T-cell (primary cell): Measurements from ENCODE around the gene CALM1. TPM values are rescaled to one million over a fixed set of nuclear protein-coding genes. Genes with fewer than 3 reads are reported as not detected.

Experiments
- ATAC-seq, 4 experiments: fragments of 200-7000 bp in 3 of 4; fragments of 150-1000 bp in 1 of 4; cut with Tn5 transposase; replicated peaks in 1 of 4; 1 replicate in 3 of 4; 2 replicates in 1 of 4; pipeline ENCODE4 v1.10.0; 2021; ENCODE audit warnings: moderate library complexity in 3 of 4, mild to moderate bottlenecking in 2 of 4, moderate number of reproducible peaks in 1 of 4
- CTCF ChIA-PET, 2 donors: fragments of 300-600 bp; sonication (Branson Sonifier 250); formaldehyde crosslinking; loops; one replicate each; lab custom pipeline; 2022; ENCODE audit warnings: antibody characterized with exemption in 2 of 2; lab: Charles Lee
- POLR2A ChIA-PET, 2 donors: fragments of 300-600 bp; sonication (Branson Sonifier 250); formaldehyde crosslinking; loops; one replicate each; lab custom pipeline; 2022; ENCODE audit warnings: antibody characterized with exemption in 2 of 2; lab: Charles Lee
- DNase-seq, 35 experiments: peaks; one replicate each; pipeline versions ENCODE4 v3.0.0 to v3.0.0-alpha.2; 2013 to 2023
- H3K27ac ChIP-seq: one replicate; pipeline ENCODE4 v1.5.1; 2013; ENCODE audit warnings: low read length
- H3K27me3 ChIP-seq, 2 experiments: replicated peaks in 1 of 2; 1 replicate in 1 of 2; 2 replicates in 1 of 2; pipeline versions ENCODE4 v1.6.1 to v1.7.0; 2013; ENCODE audit warnings: low read length in 1 of 2, mixed read lengths in 1 of 2; ENCODE audit not compliant: control insufficient read depth in 2 of 2, insufficient read depth in 2 of 2; ENCODE audit errors: extremely low read depth in 1 of 2
- H3K36me3 ChIP-seq, 2 donors: 1 replicate in 1 of 2; 2 replicates in 1 of 2; pipeline versions ENCODE4 v1.6.1 to v1.7.0; 2013; ENCODE audit warnings: low read length in 1 of 2; ENCODE audit not compliant: control insufficient read depth in 2 of 2, insufficient read depth in 1 of 2; ENCODE audit errors: extremely low read depth in 1 of 2
- H3K4me1 ChIP-seq, 2 experiments: 1 replicate in 1 of 2; 2 replicates in 1 of 2; pipeline versions ENCODE4 v1.6.1 to v1.7.0; 2013; ENCODE audit warnings: low read length in 2 of 2, mixed read lengths in 1 of 2; ENCODE audit not compliant: insufficient read depth in 2 of 2, control insufficient read depth in 1 of 2; ENCODE audit errors: extremely low read depth in 1 of 2
- H3K4me3 ChIP-seq, 2 donors: 1 replicate in 1 of 2; 2 replicates in 1 of 2; pipeline versions ENCODE4 v1.5.1 to v1.7.0; 2013; ENCODE audit warnings: mild to moderate bottlenecking in 2 of 2, low read length in 1 of 2, moderate library complexity in 1 of 2; ENCODE audit not compliant: control insufficient read depth in 1 of 2; ENCODE audit errors: extremely low read depth in 1 of 2
- H3K9me3 ChIP-seq: 2 replicates; pipeline ENCODE4 v1.7.0; 2013
- H3K27ac Mint-ChIP-seq, 2 donors: one replicate each; pipeline ENCODE4 v1.8.0; 2020 to 2021; ENCODE audit warnings: mild to moderate bottlenecking in 2 of 2, mixed read lengths in 2 of 2
- H3K27me3 Mint-ChIP-seq, 2 donors: one replicate each; pipeline ENCODE4 v1.8.0; 2021 to 2022; ENCODE audit warnings: mixed read lengths in 2 of 2
- H3K36me3 Mint-ChIP-seq: one replicate; pipeline ENCODE4 v1.8.0; 2021; ENCODE audit warnings: mixed read lengths
- H3K4me1 Mint-ChIP-seq, 3 donors: one replicate each; pipeline ENCODE4 v1.8.0; 2020 to 2022; ENCODE audit warnings: mixed read lengths in 3 of 3, mild to moderate bottlenecking in 1 of 3
- H3K4me3 Mint-ChIP-seq, 3 donors: one replicate each; pipeline ENCODE4 v1.8.0; 2020 to 2022; ENCODE audit warnings: mild to moderate bottlenecking in 3 of 3, mixed read lengths in 3 of 3, moderate library complexity in 3 of 3
- H3K9me3 Mint-ChIP-seq, 3 donors: one replicate each; pipeline ENCODE4 v1.8.0; 2020 to 2022; ENCODE audit warnings: mixed read lengths in 3 of 3
- WGBS: methylation state at CpG from one replicate; pipeline ENCODE4 v1.1.5; 2013; ENCODE audit warnings: missing lambda C conversion rate; ENCODE audit not compliant: insufficient coverage; 5-methylcytosine and 5-hydroxymethylcytosine counted together
- total RNA-seq, 35 experiments: library from RNA in 6 of 35; stranded (reverse) in 6 of 35; fragments of 120-200 nt in 1 of 35; gene quantifications; one replicate each; pipeline versions ENCODE4 v1.2.1 to v1.2.4 and lab custom pipeline; 2013 to 2026

The CALM1 gene
- total RNA-seq, 5 donors from 2014 or later (not counting 1 experiment from before 2014, with no cell fraction given): 642 to 952 (median 674) TPM

- no peak overlapping the region for H3K4me3 Mint-ChIP-seq
- Histone ChIP-seq H3K4me1 (peaks cover 0 to 2% of the 10 kb centered on the region in 2 experiments), H3K9me3 (no peaks in the 10 kb centered on the region), H3K27ac (peak overlapping the region; percentile 29), H3K36me3 (peaks cover 0 to 36% of the 10 kb centered on the region in 2 donors), H3K27me3 (no peaks in the 10 kb centered on the region), H3K4me3 (no peak overlapping the region)
- POLR2A ChIA-PET: interaction anchor here in 1 of 2 donors (0.6 to 0.7 kb wide), 2 partner anchors 7 to 109 kb away, joined by 3 to 7 read pairs; no protein-coding TSS in a partner anchor
- H3K36me3 Mint-ChIP-seq: peaks cover 23% of the 10 kb centered on the region
- 82% methylated on average over 2 of the region's 5 CpGs for WGBS
- peaks cover 27 to 40% (median 35%) of the 10 kb centered on the region in 3 donors for H3K4me1 Mint-ChIP-seq
- H3K9me3 Mint-ChIP-seq: no peaks in the 10 kb centered on the region
- peak overlapping the region; percentile 13 to 69 for H3K27ac Mint-ChIP-seq
- H3K27me3 Mint-ChIP-seq: no peaks in the 10 kb centered on the region
- DNase-seq (no peak), ATAC-seq (peak in 1 of 4 experiments; percentile 3)
- CTCF ChIA-PET: interaction anchor here in 1 of 2 donors (0.6 to 0.9 kb wide), 2 partner anchors 9 to 336 kb away, joined by 3 read pairs; no protein-coding TSS in a partner anchor
These were observed 12.4 kb downstream of the CALM1 start for GRCh38 chr14:90409209-90409730.

GRCh38 chr14:90412058-90412457 lies 15.2 kb downstream of the CALM1 start:
- no peaks in the 10 kb centered on the region for H3K9me3 Mint-ChIP-seq
- peaks cover 0 to 8% of the 10 kb centered on the region in 2 donors for H3K36me3 ChIP-seq
- DNase-seq (no peak), ATAC-seq (no peak)
- peaks cover 10 to 17% (median 12%) of the 10 kb centered on the region in 3 donors for H3K4me1 Mint-ChIP-seq
- no peaks in the 10 kb centered on the region for H3K9me3 ChIP-seq
- H3K27ac Mint-ChIP-seq: no peak overlapping the region
- peaks cover 0 to 2% of the 10 kb centered on the region in 2 experiments for H3K4me1 ChIP-seq
- no peak overlapping the region for H3K27ac ChIP-seq
- POLR2A ChIA-PET: interaction anchor here in 1 of 2 donors (1.3 kb wide), 1 partner anchor 9 kb away, joined by 3 read pairs; no protein-coding TSS in a partner anchor
- no peak overlapping the region for H3K4me3 Mint-ChIP-seq
- no peaks in the 10 kb centered on the region for H3K27me3 ChIP-seq
- H3K36me3 Mint-ChIP-seq: peaks cover 2% of the 10 kb centered on the region
- H3K27me3 Mint-ChIP-seq: no peaks in the 10 kb centered on the region
- CTCF ChIA-PET: no interaction called here
- WGBS: no CpG with 5 or more reads among the region's 2 CpGs
- no peak overlapping the region for H3K4me3 ChIP-seq

- no peaks in the 10 kb centered on the region for H3K4me1 Mint-ChIP-seq
- no peak for DNase-seq
- H3K9me3 ChIP-seq: no peaks in the 10 kb centered on the region
- no peak for ATAC-seq
- no peaks in the 10 kb centered on the region for H3K9me3 Mint-ChIP-seq
- H3K27me3 ChIP-seq: peaks cover 0 to 5% of the 10 kb centered on the region in 2 experiments
- H3K4me1 ChIP-seq: no peaks in the 10 kb centered on the region
- no peaks in the 10 kb centered on the region for H3K36me3 Mint-ChIP-seq
- 38% methylated on average over 4 of the region's 7 CpGs for WGBS
- H3K27ac Mint-ChIP-seq: no peak overlapping the region
- H3K27me3 Mint-ChIP-seq: no peaks in the 10 kb centered on the region
- H3K27ac ChIP-seq: no peak overlapping the region
- H3K4me3 Mint-ChIP-seq: no peak overlapping the region
- no peak overlapping the region for H3K4me3 ChIP-seq
- H3K36me3 ChIP-seq: no peaks in the 10 kb centered on the region
- ChIA-PET POLR2A (interaction anchor here in 1 of 2 donors (0.7 kb wide), 1 partner anchor 1266 kb away, joined by 3 read pairs; no protein-coding TSS in a partner anchor), CTCF (interaction anchor here in 1 of 2 donors (0.7 kb wide), 1 partner anchor 175 kb away, joined by 3 read pairs; no protein-coding TSS in a partner anchor)
These were observed 19.9 kb downstream of the CALM1 start for GRCh38 chr14:90416720-90417119.

- no peak overlapping the region for H3K4me3 Mint-ChIP-seq
- no peaks in the 10 kb centered on the region for H3K27me3 Mint-ChIP-seq
- no CpG with 5 or more reads among the region's 2 CpGs for WGBS
- DNase-seq (no peak), ATAC-seq (no peak)
- H3K4me1 ChIP-seq: no peaks in the 10 kb centered on the region
- H3K27ac ChIP-seq: no peak overlapping the region
- H3K27me3 ChIP-seq: peaks cover 0 to 5% of the 10 kb centered on the region in 2 experiments
- H3K4me3 ChIP-seq: no peak overlapping the region
- ChIA-PET CTCF (no interaction called here), POLR2A (no interaction called here)
- H3K36me3 Mint-ChIP-seq: no peaks in the 10 kb centered on the region
- no peak overlapping the region for H3K27ac Mint-ChIP-seq
- H3K36me3 ChIP-seq: no peaks in the 10 kb centered on the region
- H3K9me3 Mint-ChIP-seq: no peaks in the 10 kb centered on the region
- no peaks in the 10 kb centered on the region for H3K4me1 Mint-ChIP-seq
- H3K9me3 ChIP-seq: no peaks in the 10 kb centered on the region
These were observed 21.2 kb downstream of the CALM1 start for GRCh38 chr14:90418053-90418452.

GRCh38 chr14:90419200-90419599 lies 22.4 kb downstream of the CALM1 start:
- no peaks in the 10 kb centered on the region for H3K9me3 Mint-ChIP-seq
- H3K36me3 Mint-ChIP-seq: no peaks in the 10 kb centered on the region
- H3K36me3 ChIP-seq: no peaks in the 10 kb centered on the region
- H3K27me3 ChIP-seq: peaks cover 0 to 5% of the 10 kb centered on the region in 2 experiments
- H3K9me3 ChIP-seq: no peaks in the 10 kb centered on the region
- no peak overlapping the region for H3K4me3 ChIP-seq
- ChIA-PET CTCF (no interaction called here), POLR2A (no interaction called here)
- DNase-seq (no peak), ATAC-seq (no peak)
- no peaks in the 10 kb centered on the region for H3K4me1 Mint-ChIP-seq
- H3K4me1 ChIP-seq: no peaks in the 10 kb centered on the region
- H3K4me3 Mint-ChIP-seq: no peak overlapping the region
- no peaks in the 10 kb centered on the region for H3K27me3 Mint-ChIP-seq
- 79% methylated on average over 11 of the region's 12 CpGs for WGBS
- no peak overlapping the region for H3K27ac ChIP-seq
- H3K27ac Mint-ChIP-seq: no peak overlapping the region

GRCh38 chr14:90421001-90421631 lies 24.3 kb downstream of the CALM1 start:
- no peaks in the 10 kb centered on the region for H3K27me3 Mint-ChIP-seq
- POLR2A ChIA-PET: no interaction called here
- Histone ChIP-seq H3K9me3 (no peaks in the 10 kb centered on the region), H3K27ac (no peak overlapping the region), H3K36me3 (no peaks in the 10 kb centered on the region), H3K4me3 (no peak overlapping the region), H3K4me1 (no peaks in the 10 kb centered on the region), H3K27me3 (peaks cover 0 to 5% of the 10 kb centered on the region in 2 experiments)
- 91% methylated on average over 3 of the region's 7 CpGs for WGBS
- no peak overlapping the region for H3K27ac Mint-ChIP-seq
- CTCF ChIA-PET: interaction anchor here in 1 of 2 donors (0.6 kb wide), 1 partner anchor 105 kb away, joined by 4 read pairs; no protein-coding TSS in a partner anchor
- H3K4me3 Mint-ChIP-seq: no peak overlapping the region
- no peak for DNase-seq
- no peaks in the 10 kb centered on the region for H3K36me3 Mint-ChIP-seq
- H3K4me1 Mint-ChIP-seq: no peaks in the 10 kb centered on the region
- H3K9me3 Mint-ChIP-seq: no peaks in the 10 kb centered on the region
- no peak for ATAC-seq
